Esophagus (tissue), 2 donors: ENCODE data around the gene CA5A. TPM values are rescaled to one million over a fixed set of nuclear protein-coding genes. Genes with fewer than 3 reads are reported as not detected.
"Not testable (repeated sequence)": the region's sequence is repeated elsewhere in the genome, so short reads cannot be mapped to it uniquely, and the experiment has no call there.

Experiments used
- H3K27ac ChIP-seq, 2 donors: one replicate each; pipeline ENCODE4 v1.5.1; 2013; ENCODE audit warnings: low read depth in 2 of 2, mild to moderate bottlenecking in 2 of 2, inconsistent platforms in 1 of 2, low read length in 1 of 2, moderate library complexity in 1 of 2
- H3K27me3 ChIP-seq, 2 donors: one replicate each; pipeline ENCODE4 v1.6.1; 2013; ENCODE audit warnings: low read length in 2 of 2, control low read depth in 1 of 2, mild to moderate bottlenecking in 1 of 2; ENCODE audit not compliant: insufficient read depth in 2 of 2, control insufficient read depth in 1 of 2
- H3K36me3 ChIP-seq, 2 donors: one replicate each; pipeline ENCODE4 v1.6.1; 2013; ENCODE audit warnings: low read length in 1 of 2; ENCODE audit not compliant: control insufficient read depth in 2 of 2, insufficient read depth in 2 of 2
- H3K4me1 ChIP-seq, 2 donors: one replicate each; pipeline ENCODE4 v1.6.1; 2013; ENCODE audit warnings: low read length in 1 of 2; ENCODE audit not compliant: control insufficient read depth in 2 of 2, insufficient read depth in 2 of 2
- H3K4me3 ChIP-seq, 2 donors: one replicate each; pipeline ENCODE4 v1.5.1; 2013; ENCODE audit warnings: low read length in 2 of 2, mild to moderate bottlenecking in 2 of 2, low read depth in 1 of 2, moderate library complexity in 1 of 2
- H3K9me3 ChIP-seq, 2 donors: one replicate each; pipeline ENCODE4 v1.6.1; 2013; ENCODE audit warnings: mild to moderate bottlenecking in 2 of 2, low read depth in 1 of 2, low read length in 1 of 2, moderate library complexity in 1 of 2; ENCODE audit not compliant: control insufficient read depth in 2 of 2, insufficient read depth in 1 of 2
- WGBS, 2 donors: extraction: QIAGEN DNeasy Blood & Tissue Kit; methylation state at CpG; one replicate each; pipeline ENCODE4 v1.1.7; 2013; 5-methylcytosine and 5-hydroxymethylcytosine counted together
- polyA plus RNA-seq, 2 donors: library from polyadenylated mRNA; stranded (reverse); fragments of 200-250 nt; gene quantifications; one replicate each; pipeline ENCODE4 v1.2.3, GENCODE V29; 2013
- donor health status: healthy with polysubstance abuse.
- donor health status: Bipolar disorder and iron deficiency.

Gene CA5A
- polyA plus RNA-seq, 2 donors = not detected

DNA sequence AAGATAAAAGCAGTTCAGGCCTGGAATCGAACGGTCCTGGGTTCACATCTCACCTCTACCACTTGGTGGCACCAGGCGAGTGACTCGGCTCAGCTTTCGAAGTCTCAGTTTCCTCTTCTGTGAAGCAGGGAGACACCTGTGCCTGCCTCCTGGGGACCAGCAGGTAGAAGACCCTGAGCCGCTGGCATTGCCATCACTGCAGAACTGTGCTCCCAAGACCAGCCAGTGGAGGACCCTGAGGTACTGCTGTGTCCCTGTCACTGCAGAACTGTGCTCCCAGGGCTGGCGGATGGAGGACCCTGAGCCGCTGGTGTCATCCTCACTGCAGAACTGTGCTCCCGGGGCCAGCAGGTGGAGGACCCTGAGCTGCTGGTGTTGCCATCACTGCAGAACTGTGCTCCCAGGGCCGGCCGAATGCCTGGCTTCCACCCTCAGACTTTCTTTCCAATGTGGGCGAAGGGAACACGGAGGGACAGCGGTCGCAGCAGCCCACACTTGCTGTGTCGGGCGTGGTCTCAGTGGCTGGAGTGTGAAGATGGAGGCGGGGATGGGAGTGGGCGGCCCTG is 58.3 kb downstream of the CA5A start:
- Histone ChIP-seq H3K4me3 (no peak overlapping the region), H3K27ac (no peak overlapping the region), H3K4me1 (no peaks in the 10 kb centered on the region), H3K36me3 (no peaks in the 10 kb centered on the region), H3K27me3 (peaks cover 0 to 3% of the 10 kb centered on the region in 2 donors), H3K9me3 (peaks cover 0 to 4% of the 10 kb centered on the region in 2 donors)
- WGBS, 2 donors = 79 to 80% methylated on average over 19 of the region's 19 CpGs

DNA sequence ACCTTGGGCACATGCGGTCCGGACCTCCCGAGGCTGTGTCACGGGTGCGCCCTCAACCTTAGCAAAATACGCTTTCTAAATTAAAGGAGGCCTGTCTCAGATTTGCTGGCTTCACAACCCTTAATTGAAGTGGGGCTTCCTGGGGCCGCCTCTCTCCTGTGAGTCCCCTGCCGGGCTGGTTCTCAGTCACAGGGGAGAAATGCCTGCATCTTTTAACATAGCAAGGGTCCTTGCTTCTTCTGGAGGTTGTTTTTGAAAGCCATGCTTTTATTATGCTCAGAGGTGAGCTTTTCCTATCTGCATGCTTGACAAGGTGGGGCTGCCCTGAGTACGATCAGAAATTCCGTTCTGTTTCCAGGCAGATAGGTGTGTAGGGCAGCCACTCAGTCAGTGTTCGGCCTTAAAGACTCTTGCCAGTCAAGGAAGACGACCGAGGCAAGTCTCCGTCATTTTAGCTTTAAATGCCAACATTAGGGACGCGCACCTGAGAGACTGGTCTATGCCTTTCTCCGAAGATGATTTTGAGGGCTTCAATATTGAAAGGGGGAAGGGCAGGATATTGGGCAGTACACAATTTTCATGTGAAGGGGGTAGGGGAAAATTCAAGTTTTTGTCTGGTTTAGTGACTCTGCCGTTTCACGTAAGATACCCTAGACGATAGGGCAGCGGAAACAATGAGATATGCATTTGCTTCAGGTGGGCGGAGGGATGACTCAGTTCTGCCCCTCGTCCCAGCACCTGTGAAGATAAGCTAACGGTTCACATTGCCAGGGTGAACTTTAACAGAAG is 61.5 kb downstream of the CA5A start:
- Histone ChIP-seq H3K4me3 (no peak overlapping the region), H3K9me3 (peaks cover 0 to 4% of the 10 kb centered on the region in 2 donors), H3K36me3 (no peaks in the 10 kb centered on the region), H3K27me3 (peaks cover 0 to 3% of the 10 kb centered on the region in 2 donors), H3K27ac (no peak overlapping the region), H3K4me1 (peaks cover 0 to 3% of the 10 kb centered on the region in 2 donors)
- 50 to 60% methylated on average over 24 of the region's 24 CpGs for WGBS, 2 donors

DNA sequence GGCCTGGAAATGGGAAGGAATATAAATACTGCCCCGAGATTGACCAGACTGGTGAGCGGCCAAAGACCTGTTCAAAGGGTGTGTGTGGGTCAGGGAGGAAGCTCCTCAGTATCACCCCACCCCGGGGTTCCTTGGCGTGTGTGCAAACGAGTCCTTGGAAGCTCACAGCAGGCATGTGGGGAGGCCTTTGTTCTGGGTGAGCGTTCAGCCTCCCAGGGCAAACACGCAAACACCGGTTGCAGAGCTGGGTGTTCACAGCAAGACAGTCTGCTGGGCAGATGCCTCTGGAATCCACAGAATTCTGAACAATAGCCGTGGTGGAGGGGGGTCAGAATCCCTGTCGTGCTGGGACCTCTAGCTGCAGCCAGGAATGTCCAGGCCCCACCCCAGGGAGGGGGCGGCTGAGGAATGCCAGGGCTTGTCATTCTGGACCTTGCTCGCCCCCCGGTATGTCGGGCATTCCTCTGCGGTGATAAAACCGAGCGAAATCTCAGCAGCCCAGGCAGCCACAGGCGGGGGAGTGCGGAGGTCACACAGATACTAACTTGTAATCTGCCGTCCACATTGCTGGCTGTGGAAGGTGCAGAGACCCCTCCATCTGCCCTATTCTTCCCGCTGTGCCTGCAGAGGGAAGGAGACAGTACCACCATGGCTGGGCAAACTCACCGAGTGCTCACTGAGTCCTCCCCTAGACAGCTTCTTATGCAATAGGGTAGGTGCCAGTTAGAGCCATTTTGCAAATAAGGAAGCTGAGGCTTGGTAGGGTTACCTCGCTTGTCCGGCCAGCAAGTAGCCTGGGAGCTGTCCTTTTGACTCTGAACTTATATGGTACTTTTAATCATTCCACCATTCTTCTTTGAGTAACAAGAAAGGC is 65.7 kb downstream of the CA5A start:
- H3K4me3 ChIP-seq, H3K36me3 ChIP-seq, H3K27me3 ChIP-seq, H3K9me3 ChIP-seq, H3K4me1 ChIP-seq: not testable (repeated sequence)
- WGBS, 2 donors = 59% methylated on average over 21 to 24 of the region's 24 CpGs
- H3K27ac ChIP-seq = peak overlapping the region in 1 of 2 donors; percentile 49

DNA sequence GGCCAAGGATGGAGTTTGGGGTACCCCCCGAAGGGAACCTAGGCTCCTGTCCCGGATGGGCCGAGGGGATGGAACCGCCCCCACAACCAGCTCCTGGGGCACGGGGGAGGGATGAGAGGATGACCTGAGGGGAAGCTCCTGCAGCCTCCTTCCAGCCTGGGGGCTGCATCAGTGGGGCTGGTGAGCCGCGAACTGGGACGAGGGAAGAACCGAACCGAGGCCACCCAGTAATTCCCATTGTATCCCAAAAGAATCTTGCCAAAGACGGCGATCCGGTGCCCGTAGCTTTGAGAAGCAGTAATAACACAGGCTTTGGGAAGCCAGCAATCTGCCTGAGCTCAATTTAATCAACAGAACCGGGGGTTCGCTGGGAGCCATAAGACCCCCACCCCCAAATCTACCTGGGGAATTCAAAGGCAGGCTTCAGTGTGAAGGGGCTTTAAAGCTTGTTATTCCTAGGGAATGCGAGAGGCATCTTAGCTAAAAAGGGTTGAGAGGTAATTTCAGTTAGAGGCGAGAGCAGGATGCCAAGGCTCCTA is 66.4 kb downstream of the CA5A start:
- H3K27ac ChIP-seq = peak overlapping the region in 1 of 2 donors; percentile 49

DNA sequence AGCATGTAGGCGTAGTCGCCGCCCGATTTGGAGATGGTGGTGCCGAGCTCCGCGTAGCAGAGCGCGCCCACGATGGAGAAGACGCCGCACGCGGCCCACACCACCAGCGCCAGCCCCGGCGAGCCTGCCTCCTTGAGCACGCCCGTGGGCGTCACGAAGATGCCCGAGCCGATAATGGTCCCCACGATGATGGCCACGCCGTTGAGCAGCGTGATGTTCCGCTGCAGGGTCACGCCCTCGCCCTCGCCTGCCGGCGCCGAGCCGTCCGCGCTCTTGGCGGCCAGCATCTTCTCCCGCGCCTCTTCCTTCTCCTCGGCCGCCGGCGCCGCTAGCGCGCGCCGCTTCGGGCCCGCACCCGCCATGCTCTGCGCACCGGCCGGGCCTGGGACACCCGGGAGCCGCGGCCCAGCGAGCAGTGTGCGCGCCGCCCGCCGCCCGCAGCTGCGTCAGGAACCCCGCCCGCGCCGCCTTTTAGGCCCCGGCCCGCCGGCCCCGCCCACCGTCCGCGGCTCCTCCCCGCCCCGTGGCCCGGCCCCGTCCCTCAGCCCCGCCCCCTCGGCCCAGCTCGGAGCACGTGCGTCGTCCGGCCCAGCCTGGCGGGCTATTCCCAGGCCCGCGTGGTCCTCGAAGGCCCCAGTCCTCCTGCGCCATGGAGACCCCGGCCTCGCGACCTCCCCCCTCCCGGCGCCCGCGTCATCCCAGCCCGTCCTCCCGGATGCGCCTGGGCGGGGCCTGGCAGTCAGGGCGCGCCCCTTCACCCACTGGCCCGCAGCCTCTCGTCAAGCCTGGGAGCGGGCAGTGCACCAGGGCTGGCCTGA is 67.1 kb downstream of the CA5A start, which contains the start of gene SLC7A5:
SLC7A5 (minus strand) TSS at position 447 of the 818 bp plus-strand sequence; CDS start at position 362, 85 bp downstream.
- H3K36me3 ChIP-seq, H3K4me1 ChIP-seq, H3K27me3 ChIP-seq, H3K9me3 ChIP-seq: not testable (repeated sequence)
- Histone ChIP-seq H3K27ac (peak within 1 kb of the TSS; percentile 77 to 87), H3K4me3 (peak within 1 kb of the TSS; percentile 58 to 79)
- 6 to 8% methylated on average over 85 to 109 of the region's 109 CpGs for WGBS, 2 donors

More for the DNA sequence above, 66.4 kb downstream of the CA5A start:
- not testable (repeated sequence) for H3K36me3 ChIP-seq, H3K4me3 ChIP-seq, H3K4me1 ChIP-seq, H3K9me3 ChIP-seq, H3K27me3 ChIP-seq
- 85 to 86% methylated on average over 18 of the region's 18 CpGs for WGBS, 2 donors

DNA sequence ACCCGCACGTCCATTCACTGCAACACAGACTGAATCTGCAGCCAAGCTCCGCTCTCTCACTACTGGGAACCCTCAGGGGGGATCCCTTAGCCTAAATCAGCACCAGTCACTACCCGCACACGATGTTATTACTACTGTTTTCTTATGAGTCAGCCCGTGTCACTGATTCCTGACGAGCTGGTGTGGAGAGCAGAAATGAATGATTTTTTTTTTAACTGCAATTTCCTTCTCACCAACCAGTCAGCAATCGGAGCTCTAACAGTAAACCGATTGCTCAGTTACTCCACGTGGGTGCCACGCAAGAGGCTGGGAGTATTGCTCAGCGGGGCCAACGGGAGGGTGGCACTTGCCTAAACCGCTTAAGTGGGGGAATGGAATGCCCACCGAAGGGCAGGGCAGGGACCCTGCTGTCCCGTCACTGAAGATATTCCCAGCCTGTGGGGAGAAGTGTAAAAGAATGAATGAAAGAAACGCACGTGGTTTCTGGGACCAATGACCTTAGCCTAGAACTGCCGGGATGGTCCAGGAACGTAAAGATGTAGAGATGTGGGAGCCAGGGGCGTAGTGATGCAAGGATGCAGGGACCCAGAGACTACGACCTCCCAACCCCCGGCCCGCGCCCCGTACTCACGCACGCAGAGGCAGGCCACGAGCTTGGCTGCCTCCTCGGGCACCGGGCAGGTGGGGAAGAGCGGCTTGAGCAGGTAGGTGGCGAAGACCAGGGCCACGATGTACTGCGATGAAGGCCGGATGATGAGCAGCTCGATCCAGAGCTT is 67.9 kb downstream of the CA5A start:
- H3K27ac ChIP-seq = peak overlapping the region; percentile 77 to 87
- H3K4me1 ChIP-seq = not testable (repeated sequence)

DNA sequence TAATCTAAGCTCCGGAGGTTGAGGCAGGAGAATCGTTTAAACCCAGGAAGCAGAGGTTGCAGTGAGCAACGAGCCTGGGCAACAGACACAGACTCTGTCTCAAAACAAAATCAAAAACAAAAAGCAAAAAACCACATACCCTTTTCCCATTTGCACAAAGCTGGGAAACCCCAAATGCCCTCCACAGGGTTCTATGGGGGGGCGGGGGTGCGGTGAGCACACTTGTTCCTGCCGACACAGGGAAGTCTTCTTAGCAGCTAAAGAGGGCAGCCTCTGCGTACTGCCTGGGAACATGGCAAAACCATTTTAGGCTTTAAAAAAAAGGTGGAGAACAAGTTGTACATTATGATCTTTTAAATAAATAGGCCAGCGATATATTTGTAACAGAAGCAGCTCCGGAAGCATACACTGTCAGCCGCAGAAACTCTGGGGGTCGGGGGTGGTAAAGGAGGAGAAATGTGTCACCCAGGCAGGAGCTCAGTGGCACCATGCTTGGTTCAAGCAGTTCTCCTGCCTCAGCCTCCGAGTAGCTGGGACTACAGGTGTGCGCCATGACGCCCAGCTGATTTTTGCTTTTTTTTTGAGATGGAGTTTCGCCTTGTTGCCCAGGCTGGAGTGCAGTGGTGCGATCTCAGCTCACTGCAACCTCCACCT is 70.3 kb downstream of the CA5A start:
- H3K4me3 ChIP-seq = peak overlapping the region; percentile 27 to 32
- WGBS, 2 donors = 37 to 63% methylated on average over 16 of the region's 16 CpGs

More for the DNA sequence above, 67.9 kb downstream of the CA5A start:
- 5 to 12% methylated on average over 33 to 36 of the region's 37 CpGs for whole genome bisulfite sequencing, 2 donors
- peak overlapping the region; percentile 58 to 79 for H3K4me3 ChIP-seq
- not testable (repeated sequence) for H3K27me3 ChIP-seq, H3K36me3 ChIP-seq, H3K9me3 ChIP-seq

DNA sequence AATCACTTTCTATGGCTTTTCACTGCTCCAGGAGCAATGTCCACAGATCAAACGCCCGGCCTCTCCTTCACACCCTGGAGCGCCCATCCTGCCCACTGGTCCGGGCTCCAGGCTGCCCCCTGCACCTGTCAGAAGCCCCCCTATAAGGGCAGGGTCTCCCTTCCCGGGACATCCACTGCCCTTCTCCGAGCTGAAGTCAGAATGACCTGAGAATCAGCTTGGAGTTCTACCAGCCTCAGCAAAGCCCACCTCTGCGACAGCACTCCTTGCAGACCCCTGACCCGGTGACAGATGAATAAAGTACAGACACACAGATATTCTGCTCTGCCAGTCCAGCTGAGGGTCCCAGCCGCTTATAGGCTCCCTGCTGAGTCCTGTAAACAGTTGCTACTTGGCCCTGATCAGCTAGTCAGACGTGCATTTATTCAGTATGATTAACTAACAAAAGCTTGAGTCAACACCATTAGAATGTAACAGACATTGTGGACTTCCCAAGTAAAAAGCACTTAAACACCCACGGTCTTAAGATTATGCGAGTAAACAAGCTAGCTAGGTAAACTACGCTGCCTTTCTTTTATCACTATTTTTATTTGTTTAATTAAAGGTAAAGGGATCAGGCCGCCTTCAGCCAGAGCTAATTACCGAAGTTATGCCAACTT is 71.9 kb downstream of the CA5A start:
- Histone ChIP-seq H3K27me3 (no peaks in the 10 kb centered on the region), H3K36me3 (peaks cover 0 to 2% of the 10 kb centered on the region in 2 donors), H3K4me3 (peak overlapping the region; percentile 19 to 27), H3K9me3 (no peaks in the 10 kb centered on the region), H3K4me1 (peaks cover 8 to 25% of the 10 kb centered on the region in 2 donors), H3K27ac (peak overlapping the region in 1 of 2 donors; percentile 4)
- WGBS, 2 donors = 50 to 54% methylated on average over 15 of the region's 15 CpGs

More for the DNA sequence above, 70.3 kb downstream of the CA5A start:
- H3K27me3 ChIP-seq, H3K36me3 ChIP-seq, H3K9me3 ChIP-seq: not testable (repeated sequence)
- H3K4me1 ChIP-seq = peaks cover 4 to 20% of the 10 kb centered on the region in 2 donors
- H3K27ac ChIP-seq = peak overlapping the region; percentile 39 to 58
